ENCODE measurements around the gene NONO.

- TF ChIP-seq CTCF (IDR thresholded peaks at IDR 0.05) (no peak), ZFX (IDR thresholded peaks at IDR 0.05; ENCODE audit: borderline replicate concordance) (no peak)
Observed at GRCh38 chrX:71254092-71254963, 29.1 kb upstream of the NONO start, which contains the start of gene ZMYM3.

All from 22Rv1 (cell line).